Activated naive CD4-positive, alpha-beta T cell treated with Interleukin-2 at 50 U/mL for 16 hours (primary cell): ENCODE results near the gene CXorf66.
"Not testable (repeated sequence)": the region's sequence is repeated elsewhere in the genome, so short reads cannot be mapped to it uniquely, and the experiment has no call there.

Experiments
- DNase-seq: peaks from one replicate; pipeline ENCODE4 v3.0.0-alpha.2; 2020

The CXorf66 gene

DNA sequence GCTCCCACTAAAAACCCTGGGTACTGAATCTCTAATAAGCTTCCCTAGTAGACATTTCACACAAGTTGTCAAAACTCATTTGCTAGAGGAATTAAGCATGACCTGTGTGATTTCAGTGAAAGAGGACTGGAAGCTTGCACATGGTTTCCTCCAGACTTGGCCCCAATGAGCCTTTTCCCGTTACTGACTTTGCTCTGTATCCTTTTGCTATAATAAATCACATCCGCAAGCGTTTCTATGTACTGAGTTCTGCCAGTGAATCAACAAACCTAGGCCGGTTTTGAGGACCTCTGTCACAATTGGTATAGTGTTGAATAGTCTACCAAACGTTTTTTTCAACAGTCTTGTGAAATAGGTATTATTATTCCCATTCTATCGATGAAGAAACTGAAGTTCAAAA is 40.6 kb downstream of the CXorf66 start:
- no peak for DNase-seq

DNA sequence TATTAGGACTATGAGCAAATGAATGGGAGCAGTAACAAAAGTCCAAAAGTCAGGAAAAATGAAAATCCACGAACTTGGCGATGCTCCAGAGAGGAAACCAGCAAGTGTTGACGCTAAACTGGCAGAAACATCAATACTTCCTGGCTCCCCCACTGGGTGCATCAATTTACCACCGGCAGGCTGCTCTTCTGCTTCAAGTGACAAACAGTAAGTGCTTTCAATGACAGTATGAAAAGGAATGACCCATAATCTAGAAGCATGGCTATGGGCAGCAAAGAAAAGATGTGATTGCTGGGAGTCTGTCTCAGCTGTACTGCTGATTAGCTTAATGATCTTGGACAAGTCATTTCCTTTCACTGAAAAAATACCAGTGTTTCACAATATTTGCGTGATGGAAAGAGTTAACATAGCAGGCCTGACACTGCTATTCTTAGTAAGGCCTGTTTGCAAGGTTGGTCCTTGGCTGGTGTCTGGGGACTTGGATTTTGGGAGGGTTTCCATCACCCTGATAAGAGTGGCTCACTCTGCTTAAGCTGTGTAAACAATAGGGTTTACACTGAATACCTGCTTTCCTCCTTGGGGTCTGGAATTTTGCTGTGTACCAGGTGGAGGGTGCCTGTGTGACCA is 41.1 kb downstream of the CXorf66 start:
- DNase-seq, result no peak

DNA sequence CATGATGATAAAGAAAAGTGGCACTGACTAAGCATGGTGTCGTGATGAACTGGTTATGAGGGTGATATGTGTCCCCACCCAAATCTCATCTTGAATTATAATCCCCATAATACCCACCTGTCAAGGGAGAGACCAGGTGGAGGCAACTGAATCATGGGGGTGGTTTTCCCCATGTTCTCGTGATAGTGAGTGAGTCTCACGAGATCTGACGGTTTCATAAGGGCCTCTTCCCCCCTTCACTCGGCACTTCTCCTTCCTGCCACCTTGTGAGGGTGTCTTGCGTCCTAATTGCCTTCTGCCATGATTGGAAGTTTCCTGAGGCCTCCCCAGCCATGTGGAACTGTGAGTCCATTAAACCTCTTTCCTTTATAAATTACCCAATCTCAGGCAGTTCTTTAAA is 44.2 kb downstream of the CXorf66 start:
- DNase-seq, result not testable (repeated sequence)

DNA sequence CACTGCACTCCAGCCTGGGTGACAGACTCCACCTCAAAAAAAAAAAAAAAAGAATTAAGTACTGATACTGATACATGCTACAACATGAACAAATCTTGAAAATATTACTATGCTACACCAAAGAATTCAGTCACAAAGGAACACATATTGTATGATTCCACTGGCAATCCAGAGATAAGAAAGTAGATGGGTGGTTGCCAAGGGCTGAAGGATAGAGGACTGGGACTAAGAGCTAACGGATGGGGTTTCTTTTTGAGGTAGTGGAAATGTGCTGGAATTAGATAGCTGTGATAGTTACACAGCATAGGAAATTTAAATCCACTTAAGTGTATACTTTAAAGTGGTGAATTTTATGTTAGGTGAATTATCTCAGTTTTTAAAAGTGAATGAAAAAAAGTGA is 45.0 kb downstream of the CXorf66 start:
- DNase-seq, result no peak

DNA sequence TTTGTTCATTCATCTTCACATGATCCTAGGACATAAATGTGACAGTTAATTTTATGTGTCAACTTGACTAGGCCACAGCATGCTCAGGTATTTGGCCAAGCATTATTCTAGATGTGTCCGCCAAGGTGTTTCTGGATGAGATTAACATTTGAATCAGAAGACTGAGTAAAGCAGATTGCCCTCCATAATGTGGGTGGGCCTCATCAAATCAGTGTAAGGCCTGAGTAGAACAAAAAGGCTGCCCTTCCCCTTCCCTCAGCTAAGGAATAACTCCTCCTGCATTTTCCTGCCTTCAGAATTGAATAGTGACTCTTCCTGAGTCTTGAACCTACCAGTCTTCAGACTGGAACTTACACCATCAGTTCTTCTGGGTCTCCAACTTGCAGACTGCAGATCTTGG is 50.9 kb downstream of the CXorf66 start:
- no peak for DNase-seq

GRCh38 chrX:139909712-139910111 is 55.6 kb downstream of the CXorf66 start:
- no peak for DNase-seq

- DNase-seq, result no peak
These were observed 58.2 kb downstream of the CXorf66 start for GRCh38 chrX:139907078-139907477.

DNA sequence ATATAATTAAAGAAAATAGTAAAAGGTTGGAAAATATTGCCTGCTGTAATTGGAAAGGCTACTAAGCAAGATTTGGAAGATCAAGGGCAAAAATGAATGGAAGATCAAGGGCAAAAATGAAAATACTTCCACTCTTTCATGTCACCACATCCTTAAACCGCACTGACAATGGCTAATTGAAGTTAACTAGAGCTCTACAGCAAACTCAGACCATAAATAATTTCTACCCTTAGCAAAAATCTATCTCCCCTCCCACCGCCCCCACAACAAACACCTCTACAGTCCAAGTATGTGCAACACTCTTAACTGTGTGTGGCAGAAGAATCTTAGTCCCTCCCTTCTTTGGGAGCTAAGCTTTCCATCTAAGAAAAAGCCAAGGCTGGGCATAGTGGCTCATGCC is 59.6 kb downstream of the CXorf66 start:
- DNase-seq, result no peak
